ENCODE measurements around the gene PTPN9. TPM values are rescaled to one million over a fixed set of nuclear protein-coding genes. Genes with fewer than 3 reads are reported as not detected.
A peak's percentile ranks its signal among the peaks of the same experiment; 100 is the strongest.

PTPN9 gene
- total RNA-seq, 1 donor: 24.0 TPM

GRCh38 chr15:75606711-75607699, 27.9 kb upstream of the PTPN9 start:
- TF ChIP-seq CTCF (IDR thresholded peaks at IDR 0.05; ENCODE audit: insufficient read depth, low read length): no peak
- DNase-seq (ENCODE audit: low read depth): no peak
- H3K4me3 ChIP-seq (ENCODE audit: low read depth, low read length): no peak overlapping the region

GRCh38 chr15:75606026-75606425, 26.9 kb upstream of the PTPN9 start:
- no peak for DNase-seq (ENCODE audit: low read depth)
- no peak overlapping the region for H3K4me3 ChIP-seq (ENCODE audit: low read depth, low read length)
- no peak for TF ChIP-seq CTCF (IDR thresholded peaks at IDR 0.05; ENCODE audit: insufficient read depth, low read length)

- no peak for DNase-seq (ENCODE audit: low read depth)
- no peak for TF ChIP-seq CTCF (IDR thresholded peaks at IDR 0.05; ENCODE audit: insufficient read depth, low read length)
- no peak overlapping the region for H3K4me3 ChIP-seq (ENCODE audit: low read depth, low read length)
Measured at GRCh38 chr15:75599401-75599800, 20.3 kb upstream of the PTPN9 start.

GRCh38 chr15:75598361-75598760, 19.2 kb upstream of the PTPN9 start:
- TF ChIP-seq CTCF (IDR thresholded peaks at IDR 0.05; ENCODE audit: insufficient read depth, low read length): no peak
- DNase-seq (ENCODE audit: low read depth): no peak
- no peak overlapping the region for H3K4me3 ChIP-seq (ENCODE audit: low read depth, low read length)

- H3K4me3 ChIP-seq (ENCODE audit: low read depth, low read length): no peak overlapping the region
- DNase-seq (ENCODE audit: low read depth): peak; percentile 39
Measured at GRCh38 chr15:75597667-75598341, 18.7 kb upstream of the PTPN9 start.

More at GRCh38 chr15:75597667-75598341, 18.7 kb upstream of the PTPN9 start:
- TF ChIP-seq CTCF (IDR thresholded peaks at IDR 0.05; ENCODE audit: insufficient read depth, low read length): peak; percentile 55
